ENCODE results near the gene AMY1A.
"Not testable (repeated sequence)": the region's sequence is repeated elsewhere in the genome, so short reads cannot be mapped to it uniquely, and the experiment has no call there.

AMY1A gene

DNA sequence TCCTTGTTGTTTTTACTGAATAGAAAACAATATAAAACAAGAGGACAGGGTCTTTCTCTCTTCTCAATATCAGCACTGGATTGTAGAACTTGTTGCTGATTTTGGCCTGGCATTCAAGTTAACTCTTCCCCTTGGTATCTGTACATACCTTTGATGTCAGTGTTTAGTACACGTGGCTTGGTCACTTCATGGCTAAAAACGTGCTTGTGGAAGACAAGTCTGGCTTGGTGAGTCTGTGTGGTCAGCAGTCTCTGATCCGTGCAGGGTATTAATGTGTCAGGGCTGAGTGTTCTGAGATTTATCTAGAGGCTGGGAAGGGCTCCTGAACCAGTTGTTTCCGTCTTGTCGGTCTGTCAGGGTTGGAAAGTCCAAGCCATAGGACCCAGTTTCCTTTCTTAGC lies at the start of gene AMY1A:
AMY1A (plus strand) TSS at position 301 of the 400 bp plus-strand sequence. CDS start 571 bp downstream, outside the sequence.
- not testable (repeated sequence) for DNase-seq (ENCODE audit: low read depth)

DNA sequence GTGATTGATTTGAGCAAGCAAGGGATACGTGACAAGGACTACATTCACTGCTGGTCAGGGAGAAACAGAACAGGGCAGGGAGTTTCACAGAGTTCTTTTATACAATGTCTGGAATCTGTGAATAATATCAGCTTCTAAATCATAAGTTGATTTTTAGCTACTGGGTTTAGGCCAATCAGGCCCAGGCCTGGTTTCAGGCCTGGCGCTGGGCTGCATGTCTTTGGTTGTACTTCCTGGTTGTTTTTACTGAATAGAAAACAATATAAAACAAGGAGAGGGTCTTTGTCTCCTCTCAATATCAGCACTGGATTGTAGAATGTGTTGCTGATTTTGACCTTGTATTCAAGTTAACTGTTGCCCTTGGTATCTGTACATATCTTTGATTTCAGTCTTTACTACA lies 39.2 kb upstream of the AMY1A start:
- DNase-seq (ENCODE audit: low read depth), result no peak

DNA sequence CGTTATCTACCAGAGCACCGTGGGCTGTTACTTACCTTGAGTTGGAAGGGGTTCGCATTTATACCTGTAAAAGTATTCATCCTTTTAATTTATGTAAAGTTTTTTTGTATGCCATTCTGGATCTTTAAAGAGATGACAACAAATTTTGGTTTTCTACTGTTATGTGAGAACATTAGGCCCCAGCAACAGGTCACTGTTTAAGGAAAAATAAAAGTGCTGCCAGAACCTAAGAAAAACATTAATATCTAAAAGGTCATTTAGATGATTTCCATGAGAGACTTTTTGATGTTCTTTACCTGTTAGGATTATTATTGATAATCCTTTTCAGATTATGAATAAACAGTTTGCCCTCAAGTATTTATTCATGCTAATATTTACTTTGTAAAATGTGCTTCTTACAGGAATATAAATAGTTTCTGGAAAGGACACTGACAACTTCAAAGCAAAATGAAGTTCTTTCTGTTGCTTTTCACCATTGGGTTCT lies 38.5 kb upstream of the AMY1A start, which contains the start of gene AMY2A:
AMY2A (plus strand) TSS at position 434 of the 484 bp plus-strand sequence; CDS start at position 448, 14 bp downstream.
- not testable (repeated sequence) for DNase-seq (ENCODE audit: low read depth)

DNA sequence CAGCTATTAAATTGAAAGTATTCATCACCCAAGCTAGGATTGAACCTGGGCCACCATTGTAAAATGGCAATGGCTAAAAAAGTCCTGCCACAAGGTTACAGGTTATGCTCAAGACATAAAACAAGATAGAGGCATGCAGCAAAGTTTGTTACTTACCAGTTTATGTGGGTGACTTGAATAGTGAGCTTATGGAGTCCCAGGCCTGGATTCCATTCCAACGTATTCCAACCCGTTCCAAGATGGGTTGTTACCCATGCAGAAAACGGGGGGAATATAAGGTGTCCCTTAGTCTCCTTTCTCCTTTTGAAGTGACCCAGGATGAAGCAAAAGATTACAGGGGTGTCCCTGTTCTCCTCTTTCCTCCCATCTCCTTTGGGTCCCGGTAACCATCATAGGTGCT lies 28.1 kb upstream of the AMY1A start:
- DNase-seq (ENCODE audit: low read depth), result not testable (repeated sequence)

DNA sequence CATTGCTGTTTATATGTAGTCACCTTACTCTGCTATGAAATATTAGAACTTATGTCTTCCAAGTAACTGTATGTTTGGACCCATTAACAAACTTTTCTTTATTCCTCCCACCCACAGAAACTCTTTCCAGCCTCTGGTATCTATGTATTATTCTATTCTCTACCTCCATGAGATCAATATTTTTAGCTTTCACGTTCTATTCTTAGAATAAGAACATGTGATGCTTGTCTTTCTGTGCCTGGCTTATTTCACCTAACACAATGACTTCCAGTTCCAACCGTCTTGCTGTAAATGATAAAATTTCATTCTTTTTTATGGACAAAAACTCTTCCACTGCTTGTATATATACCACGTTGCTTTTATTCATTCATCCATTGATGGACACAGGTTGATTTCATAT lies 14.4 kb upstream of the AMY1A start:
- not testable (repeated sequence) for DNase-seq (ENCODE audit: low read depth)

GRCh38 chr1:103643908-103644307 lies 11.7 kb upstream of the AMY1A start:
- DNase-seq (ENCODE audit: low read depth), result not testable (repeated sequence)

DNA sequence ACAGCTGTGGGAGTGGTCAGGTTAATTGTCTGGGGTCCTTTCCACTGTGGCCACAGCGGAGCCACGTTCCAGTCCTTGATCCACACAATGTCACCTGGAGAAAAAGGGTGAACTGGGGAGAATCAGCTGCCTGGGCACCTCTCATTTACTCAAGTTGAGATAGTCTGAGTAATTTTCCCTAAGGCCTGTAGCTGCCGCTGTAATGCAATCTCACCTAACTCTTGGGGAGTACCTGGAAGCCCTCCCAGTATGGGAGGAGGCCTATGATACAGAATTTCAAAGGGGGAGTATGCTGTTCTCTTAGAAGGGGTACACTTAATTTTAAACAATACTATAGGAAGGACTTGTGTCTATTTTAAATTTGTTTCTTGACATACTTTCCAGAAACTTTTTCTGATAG lies 5.3 kb upstream of the AMY1A start:
- not testable (repeated sequence) for DNase-seq (ENCODE audit: low read depth)

DNA sequence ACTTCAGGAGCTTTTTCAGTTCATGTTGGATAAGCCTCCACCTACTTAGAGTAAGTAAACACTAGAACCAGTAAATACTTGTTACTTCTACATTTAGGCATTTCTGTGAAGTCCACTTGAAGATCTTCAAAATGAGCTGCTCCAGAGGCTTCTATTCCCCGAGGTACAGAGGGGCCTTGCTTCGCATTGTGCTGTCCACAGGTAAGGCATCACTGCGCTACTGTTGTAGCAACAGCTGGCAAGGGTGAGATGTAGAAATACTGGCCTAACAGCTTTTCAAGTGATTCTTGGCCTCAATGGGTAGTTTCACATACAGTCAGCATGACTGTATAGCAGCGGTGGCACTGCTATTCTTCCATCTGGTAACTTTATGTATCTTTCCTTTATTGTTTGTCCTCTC lies 4.7 kb upstream of the AMY1A start:
- DNase-seq (ENCODE audit: low read depth), result not testable (repeated sequence)

- not testable (repeated sequence) for DNase-seq (ENCODE audit: low read depth)
Observed at GRCh38 chr1:103654133-103654532, 1.4 kb upstream of the AMY1A start.

- not testable (repeated sequence) for DNase-seq (ENCODE audit: low read depth)
Observed at GRCh38 chr1:103676335-103676734, 20.8 kb downstream of the AMY1A start.

GRCh38 chr1:103696110-103696509 lies 40.5 kb downstream of the AMY1A start, which contains the start of gene AMY1B:
Gene AMY1B (minus strand): TSS chr1:103696210. CDS start chr1:103695639, 571 bp downstream.
- DNase-seq (ENCODE audit: low read depth), result not testable (repeated sequence)

- DNase-seq (ENCODE audit: low read depth), result not testable (repeated sequence)
Observed at GRCh38 chr1:103697430-103697829, 41.9 kb downstream of the AMY1A start.

- DNase-seq (ENCODE audit: low read depth), result not testable (repeated sequence)
Observed at GRCh38 chr1:103700669-103701068, 45.1 kb downstream of the AMY1A start.

DNA sequence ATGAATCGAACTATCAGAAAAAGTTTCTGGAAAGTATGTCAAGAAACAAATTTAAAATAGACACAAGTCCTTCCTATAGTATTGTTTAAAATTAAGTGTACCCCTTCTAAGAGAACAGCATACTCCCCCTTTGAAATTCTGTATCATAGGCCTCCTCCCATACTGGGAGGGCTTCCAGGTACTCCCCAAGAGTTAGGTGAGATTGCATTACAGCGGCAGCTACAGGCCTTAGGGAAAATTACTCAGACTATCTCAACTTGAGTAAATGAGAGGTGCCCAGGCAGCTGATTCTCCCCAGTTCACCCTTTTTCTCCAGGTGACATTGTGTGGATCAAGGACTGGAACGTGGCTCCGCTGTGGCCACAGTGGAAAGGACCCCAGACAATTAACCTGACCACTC lies 45.7 kb downstream of the AMY1A start:
- DNase-seq (ENCODE audit: low read depth), result not testable (repeated sequence)

DNA sequence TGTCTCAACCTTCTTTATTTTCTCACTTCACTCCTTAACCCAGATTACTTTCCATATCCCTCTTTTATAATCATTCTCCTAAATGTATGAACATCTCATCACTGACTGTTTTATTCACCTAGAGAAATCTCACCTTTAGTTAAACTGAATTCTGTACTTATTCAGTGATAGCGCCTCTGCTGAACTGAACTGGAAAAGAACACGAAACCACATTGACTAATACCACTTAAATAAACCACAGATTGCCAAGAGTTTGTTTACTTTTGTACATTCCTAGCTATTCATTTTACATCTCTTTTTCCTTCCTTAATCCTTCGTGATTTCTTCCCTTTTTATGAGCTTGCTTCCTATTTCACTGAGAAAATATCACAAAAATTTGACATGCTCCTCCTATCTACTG lies 52.1 kb downstream of the AMY1A start:
- DNase-seq (ENCODE audit: low read depth), result not testable (repeated sequence)

- DNase-seq (ENCODE audit: low read depth), result not testable (repeated sequence)
Observed at GRCh38 chr1:103710381-103710780, 54.8 kb downstream of the AMY1A start.

All from activated gamma-delta T cell treated with anti-CD3 and anti-CD28 coated beads, Interleukin-2, amount 50 U/mL, for 16 hours (primary cell).